H1 (cell line): ENCODE data around the gene MTCH1. TPM values are rescaled to one million over a fixed set of nuclear protein-coding genes. Genes with fewer than 3 reads are reported as not detected.

Source experiments
- BCL11A ChIP-seq, 2 experiments: IDR thresholded peaks; one replicate each; pipeline ENCODE4 v1.6.1; 2011; ENCODE audit warnings: low read depth in 2 of 2, low read length in 2 of 2, mild to moderate bottlenecking in 2 of 2
- EGR1 ChIP-seq: IDR thresholded peaks from 2 replicates; pipeline ENCODE4 v1.6.1; 2011; ENCODE audit warnings: low read depth, low read length, borderline replicate concordance
- EP300 ChIP-seq, 2 experiments: IDR thresholded peaks; 1 replicate in 1 of 2; 2 replicates in 1 of 2; pipeline ENCODE4 v1.6.1; 2011 to 2012; ENCODE audit warnings: low read depth in 2 of 2, low read length in 2 of 2, mild to moderate bottlenecking in 2 of 2, borderline replicate concordance in 1 of 2, inconsistent platforms in 1 of 2, moderate library complexity in 1 of 2
- HDAC6 ChIP-seq: IDR thresholded peaks from one replicate; pipeline ENCODE4 v1.7.1; 2012; ENCODE audit warnings: low read depth, mild to moderate bottlenecking, inconsistent platforms, low read length, moderate library complexity
- PHF8 ChIP-seq: fragments of 200-600 bp; sonication (generic); conservative IDR thresholded peaks from 2 replicates; pipeline ENCODE4 v1.7.1; 2012; ENCODE audit warnings: low read depth, mild to moderate bottlenecking, inconsistent platforms, low read length, moderate library complexity
- POLR2A ChIP-seq, 2 experiments: IDR thresholded peaks; 1 replicate in 1 of 2; 2 replicates in 1 of 2; pipeline ENCODE4 v1.6.1; 2011; ENCODE audit warnings: low read depth in 2 of 2, low read length in 2 of 2, mild to moderate bottlenecking in 2 of 2; ENCODE audit errors: control extremely low read depth in 1 of 2
- POLR2AphosphoS5 ChIP-seq: IDR thresholded peaks from 2 replicates; pipeline ENCODE4 v1.6.1; 2011; ENCODE audit warnings: low read depth, low read length
- SIX5 ChIP-seq: IDR thresholded peaks from 2 replicates; pipeline ENCODE4 v1.6.1; 2011; ENCODE audit warnings: mild to moderate bottlenecking, low read depth, low read length
- TAF7 ChIP-seq: optimal IDR thresholded peaks from 2 replicates; pipeline ENCODE3; 2011; ENCODE audit warnings: low read depth, mild to moderate bottlenecking, inconsistent platforms, low read length, moderate library complexity, borderline replicate concordance
- ZNF274 ChIP-seq: IDR thresholded peaks from 2 replicates; pipeline ENCODE4 v1.7.0; 2012; ENCODE audit warnings: low read length, borderline replicate concordance; ENCODE audit errors: extremely low read depth
- polyA plus RNA-seq, 7 experiments: library from polyadenylated mRNA; depleted of rRNA in 3 of 7; stranded (reverse) in 5 of 7; unstranded in 2 of 7; fragments of >200 nt in 5 of 7; fragments of 200-250 nt in 2 of 7; gene quantifications; 1 replicate in 5 of 7; 2 replicates in 1 of 7; 4 replicates in 1 of 7; pipeline versions ENCODE4 v1.2.1 to v1.2.3, GENCODE V29; 2011 to 2013; ENCODE audit warnings: missing spikeins in 2 of 7, mixed read lengths in 2 of 7
- total RNA-seq: library from RNA; stranded (reverse); fragmentation: NEBNext Ultra II Directional; extraction: Animal tissue kit (Norgen Biotek cat#: 25700); gene quantifications from 2 replicates; pipeline ENCODE4 v1.2.1, GENCODE V29; 2021

The MTCH1 gene
- total and polyA plus RNA-seq, 2 of the 8 experiments (the other 6 are each of a cell fraction or from before 2014, with no cell fraction given): 169 to 214 TPM

DNA sequence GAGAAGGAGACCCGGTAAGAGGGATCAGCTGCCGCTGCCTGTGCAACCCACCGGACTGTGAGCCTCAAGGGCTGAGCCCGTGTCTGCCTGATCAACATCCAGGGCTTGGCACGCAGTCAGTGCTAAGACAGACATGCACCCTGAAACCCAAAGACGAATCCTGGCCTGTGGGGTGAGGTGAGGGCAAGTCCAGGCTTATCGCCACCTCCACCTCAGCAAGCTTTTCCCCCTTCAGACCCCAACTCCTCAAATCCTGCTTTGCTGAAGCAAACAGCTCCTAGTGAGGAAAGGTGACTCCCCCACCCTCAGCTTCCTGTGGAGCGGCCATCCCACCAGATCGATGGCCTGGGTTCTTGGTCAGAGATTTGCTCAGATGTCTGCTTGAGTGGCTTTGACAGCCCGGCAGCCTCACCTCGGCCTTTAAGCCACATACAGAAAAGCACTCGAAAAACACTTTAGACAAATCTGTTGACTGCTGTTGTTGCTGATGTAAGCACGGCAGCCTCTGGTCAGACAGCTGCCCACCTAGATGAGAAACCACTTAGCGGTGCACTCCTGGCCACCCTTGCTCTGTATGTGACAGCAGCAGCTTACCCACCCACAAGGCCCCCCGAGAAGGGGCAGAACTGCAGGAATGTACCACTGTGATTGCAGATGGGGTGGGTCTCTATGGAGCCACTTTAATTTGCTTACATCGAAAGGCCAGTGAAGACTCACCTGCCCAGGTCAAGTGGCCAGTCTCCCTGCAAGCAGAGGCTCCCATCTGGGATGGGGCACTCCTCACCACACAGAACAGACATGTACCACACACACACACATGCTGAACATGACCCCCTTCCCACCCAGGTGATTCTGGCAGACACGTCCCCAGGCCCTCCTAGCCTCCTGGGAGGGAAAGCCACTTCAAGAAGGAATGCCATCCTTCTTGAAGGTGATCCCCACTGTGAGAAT lies 14.8 kb downstream of the MTCH1 start (continued):
- TF ChIP-seq HDAC6 (no peak), ZNF274 (no peak), PHF8 (no peak), EGR1 (no peak), POLR2A (IDR thresholded peaks at IDR 0.05; ENCODE audit: control extremely low read depth in 1 of 2, low read depth in 2 of 2, low read length in 2 of 2) (no peak), SIX5 (no peak), TAF7 (no peak), BCL11A (IDR thresholded peaks at IDR 0.05; ENCODE audit: low read depth in 2 of 2, low read length in 2 of 2) (no peak), POLR2AphosphoS5 (no peak), EP300 (IDR thresholded peaks at IDR 0.05; ENCODE audit: borderline replicate concordance in 1 of 2, low read depth in 2 of 2, low read length in 2 of 2) (no peak)
- TF ChIP-seq, all 59 proteins: peak for 0
